GM12878 (cell line): ENCODE data around the gene FITM1.

Experiments used
- CTCF ChIP-seq, 3 experiments: IDR thresholded peaks in 2 of 3; conservative IDR thresholded peaks in 1 of 3; 2 replicates each; pipeline ENCODE4 v1.5.1; 2011; ENCODE audit warnings: low read depth in 3 of 3, low read length in 3 of 3, mild to moderate bottlenecking in 3 of 3, control low read depth in 2 of 3, moderate library complexity in 2 of 3, inconsistent platforms in 1 of 3, mixed read lengths in 1 of 3; ENCODE audit not compliant: control insufficient read depth in 2 of 3, insufficient read depth in 1 of 3; ENCODE audit errors: extremely low read depth in 1 of 3
- GABPA ChIP-seq: IDR thresholded peaks from 2 replicates; pipeline ENCODE4 v1.6.1; 2014; ENCODE audit warnings: antibody characterized with exemption, low read depth, mild to moderate bottlenecking, inconsistent platforms
- LARP7 ChIP-seq: fragments of 450-650 bp; IDR thresholded peaks from 2 replicates; pipeline ENCODE4 v1.6.1; 2017; ENCODE audit warnings: mild to moderate bottlenecking
- POLR2A ChIP-seq: IDR thresholded peaks from 2 replicates; pipeline ENCODE4 v1.6.1; 2011; ENCODE audit warnings: low read depth, mild to moderate bottlenecking, low read length
- TAF1 ChIP-seq: IDR thresholded peaks from 2 replicates; pipeline ENCODE4 v1.6.1; 2011; ENCODE audit warnings: mild to moderate bottlenecking, low read depth, low read length, borderline replicate concordance

GRCh38 chr14:24167469-24168114 is 37.1 kb downstream of the FITM1 start:
- no peak for TF ChIP-seq TAF1
- TF ChIP-seq LARP7: no peak
- peak; percentile 76 for TF ChIP-seq POLR2A
- no peak for TF ChIP-seq CTCF (IDR thresholded peaks at IDR 0.05 in 2 of 3, conservative IDR thresholded peaks at IDR 0.05 in 1 of 3; ENCODE audit: control insufficient read depth in 2 of 3, extremely low read depth in 1 of 3, insufficient read depth in 1 of 3, low read depth in 3 of 3, low read length in 3 of 3)
- no peak for TF ChIP-seq GABPA
